ENCODE results near the gene KDM2A.

GRCh38 chr11:67268081-67268961 is 149.3 kb downstream of the KDM2A start:
- TF ChIP-seq CTCF (IDR thresholded peaks at IDR 0.05) (no peak), POLR2AphosphoS5 (IDR thresholded peaks at IDR 0.05) (no peak), POLR2A (IDR thresholded peaks at IDR 0.05) (no peak)
